K562 (cell line): Measurements from ENCODE around the gene CNN3.

Source experiments
- CHD2 ChIP-seq: IDR thresholded peaks from 2 replicates; pipeline ENCODE4 v1.6.1; 2011; ENCODE audit warnings: low read depth, low read length
- CTCF ChIP-seq, 3 experiments: IDR thresholded peaks in 2 of 3; conservative IDR thresholded peaks in 1 of 3; 2 replicates each; pipeline ENCODE4 v1.5.1; 2011 to 2012; ENCODE audit warnings: low read length in 3 of 3, mild to moderate bottlenecking in 3 of 3, control low read depth in 2 of 3, improper control_type of control experiment in 1 of 3, inconsistent platforms in 1 of 3, low read depth in 1 of 3, mixed read lengths in 1 of 3, moderate library complexity in 1 of 3; ENCODE audit not compliant: insufficient read depth in 2 of 3
- E2F1 ChIP-seq: sonication (generic); formaldehyde crosslinking; IDR thresholded peaks from 2 replicates; pipeline ENCODE4 v1.8.1; 2023; ENCODE audit warnings: mild to moderate bottlenecking, missing genetic modification reagents, moderate library complexity
- EP300 ChIP-seq: IDR thresholded peaks from 2 replicates; pipeline ENCODE4 v1.6.1; 2012; ENCODE audit warnings: low read length, improper control_type of control experiment
- FOXO4 ChIP-seq: fragments of 450-650 bp; formaldehyde crosslinking; IDR thresholded peaks from 2 replicates; pipeline ENCODE4 v1.4.0; 2020; ENCODE audit warnings: mild to moderate bottlenecking, moderate library complexity
- FOXP4 ChIP-seq: sonication (generic); formaldehyde crosslinking; IDR thresholded peaks from 2 replicates; pipeline ENCODE4 v1.8.0; 2022; ENCODE audit warnings: mild to moderate bottlenecking, missing genetic modification reagents, borderline replicate concordance
- MAFK ChIP-seq: IDR thresholded peaks from 2 replicates; pipeline ENCODE4 v1.6.1; 2011; ENCODE audit warnings: low read length, improper control_type of control experiment
- MAX ChIP-seq: sonication (generic); formaldehyde crosslinking; IDR thresholded peaks from 2 replicates; pipeline ENCODE4 v1.9.0; 2022; ENCODE audit warnings: mild to moderate bottlenecking, missing genetic modification reagents
- RBM25 ChIP-seq: fragments of 200-400 bp; formaldehyde crosslinking; IDR thresholded peaks from 2 replicates; pipeline ENCODE4 v1.6.1; 2018; ENCODE audit warnings: low read length, low read depth, moderate library complexity; ENCODE audit not compliant: severe bottlenecking
- RNF2 ChIP-seq: sonication (generic); IDR thresholded peaks from 2 replicates; pipeline ENCODE4 v1.6.1; 2016
- ZNF41 ChIP-seq: fragments of 250-450 bp; sonication (Bioruptor Pico); conservative IDR thresholded peaks from 2 replicates; pipeline ENCODE4 v1.4.0; 2020; ENCODE audit warnings: mild to moderate bottlenecking

- TF ChIP-seq CTCF (IDR thresholded peaks at IDR 0.05 in 2 of 3, conservative IDR thresholded peaks at IDR 0.05 in 1 of 3; ENCODE audit: insufficient read depth in 2 of 3, low read depth in 1 of 3, low read length in 3 of 3) (no peak), FOXO4 (CRISPR knock-in tag) (no peak), FOXP4 (CRISPR knock-in tag) (no peak), CHD2 (no peak), MAX (CRISPR knock-in tag) (no peak), MAFK (no peak), RBM25 (no peak), EP300 (no peak), E2F1 (CRISPR knock-in tag) (no peak), RNF2 (no peak), ZNF41 (no peak)
Observed at GRCh38 chr1:94974241-94974640, 47.3 kb upstream of the CNN3 start.
